ENCODE data around the gene SAPCD2.
"Not testable (repeated sequence)": the region's sequence is repeated elsewhere in the genome, so short reads cannot be mapped to it uniquely, and the experiment has no call there.

SAPCD2 gene

GRCh38 chr9:137070201-137070905 lies at the start of gene SAPCD2:
TSS of gene SAPCD2 (minus strand) at chr9:137070557. CDS start at chr9:137070460, 97 bp downstream.
- peak; percentile 95 for DNase-seq (ENCODE audit: low spot score)

- not testable (repeated sequence) for DNase-seq (ENCODE audit: low spot score)
Observed at GRCh38 chr9:137118092-137118603, 47.8 kb upstream of the SAPCD2 start.

- DNase-seq (ENCODE audit: low spot score) = no peak
Observed at GRCh38 chr9:137117269-137117731, 46.9 kb upstream of the SAPCD2 start.

GRCh38 chr9:137116728-137117127 lies 46.4 kb upstream of the SAPCD2 start:
- no peak for DNase-seq (ENCODE audit: low spot score)

- no peak for DNase-seq (ENCODE audit: low spot score)
Observed at GRCh38 chr9:137116027-137116507, 45.7 kb upstream of the SAPCD2 start.

GRCh38 chr9:137115394-137116026 lies 45.2 kb upstream of the SAPCD2 start:
- no peak for DNase-seq (ENCODE audit: low spot score)

- DNase-seq (ENCODE audit: low spot score) = peak; percentile 93
Observed at GRCh38 chr9:137114613-137115393, 44.4 kb upstream of the SAPCD2 start, which contains the start of gene DPP7. TSS of gene DPP7 (minus strand) at chr9:137114733. CDS start at chr9:137114713, 20 bp downstream.

- no peak for DNase-seq (ENCODE audit: low spot score)
Observed at GRCh38 chr9:137114220-137114612, 43.9 kb upstream of the SAPCD2 start.

GRCh38 chr9:137113385-137114159 lies 43.2 kb upstream of the SAPCD2 start:
- no peak for DNase-seq (ENCODE audit: low spot score)

GRCh38 chr9:137112564-137113384 lies 42.4 kb upstream of the SAPCD2 start:
- DNase-seq (ENCODE audit: low spot score) = no peak

GRCh38 chr9:137111788-137112563 lies 41.6 kb upstream of the SAPCD2 start:
- no peak for DNase-seq (ENCODE audit: low spot score)

- no peak for DNase-seq (ENCODE audit: low spot score)
Observed at GRCh38 chr9:137110911-137111787, 40.8 kb upstream of the SAPCD2 start.

GRCh38 chr9:137110147-137110910 lies 40.0 kb upstream of the SAPCD2 start:
- DNase-seq (ENCODE audit: low spot score) = no peak

GRCh38 chr9:137109250-137110146 lies 39.1 kb upstream of the SAPCD2 start:
- no peak for DNase-seq (ENCODE audit: low spot score)

GRCh38 chr9:137108608-137109249 lies 38.4 kb upstream of the SAPCD2 start:
- no peak for DNase-seq (ENCODE audit: low spot score)

- DNase-seq (ENCODE audit: low spot score) = no peak
Observed at GRCh38 chr9:137107982-137108381, 37.6 kb upstream of the SAPCD2 start.
